DND-41 (cell line): ENCODE measurements around the gene NRG3.

Experiments
- CTCF ChIP-seq: IDR thresholded peaks from 2 replicates; pipeline ENCODE4 v1.5.1; 2012; ENCODE audit warnings: borderline replicate concordance, low read length, moderate library complexity, mild to moderate bottlenecking; ENCODE audit not compliant: poor library complexity, severe bottlenecking; ENCODE audit errors: extremely low read depth
- EZH2 ChIP-seq: IDR thresholded peaks from 3 replicates; pipeline ENCODE4 v1.6.1; 2012; ENCODE audit warnings: borderline replicate concordance, low read depth, mild to moderate bottlenecking, moderate library complexity, low read length, inconsistent platforms; ENCODE audit not compliant: severe bottlenecking

- no peak for TF ChIP-seq CTCF
- TF ChIP-seq EZH2 = no peak
These were observed 19.6 kb downstream of the NRG3 start for GRCh38 chr10:81894616-81895015.
